GM12864 (cell line): ENCODE data around the gene HTRA1.

Source experiments
- DNase-seq: peaks from one replicate; pipeline ENCODE4 v3.0.0-alpha.2; 2011; ENCODE audit warnings: low read depth
- H3K4me3 ChIP-seq: 2 replicates; pipeline ENCODE4 v1.5.1; 2011; ENCODE audit warnings: mild to moderate bottlenecking, low read depth, low read length, control low read depth
- CTCF ChIP-seq: IDR thresholded peaks from 2 replicates; pipeline ENCODE4 v1.5.1; 2011; ENCODE audit warnings: low read depth, mild to moderate bottlenecking, moderate library complexity, low read length, control low read depth, inconsistent platforms; ENCODE audit errors: missing control alignments

Gene HTRA1

DNA sequence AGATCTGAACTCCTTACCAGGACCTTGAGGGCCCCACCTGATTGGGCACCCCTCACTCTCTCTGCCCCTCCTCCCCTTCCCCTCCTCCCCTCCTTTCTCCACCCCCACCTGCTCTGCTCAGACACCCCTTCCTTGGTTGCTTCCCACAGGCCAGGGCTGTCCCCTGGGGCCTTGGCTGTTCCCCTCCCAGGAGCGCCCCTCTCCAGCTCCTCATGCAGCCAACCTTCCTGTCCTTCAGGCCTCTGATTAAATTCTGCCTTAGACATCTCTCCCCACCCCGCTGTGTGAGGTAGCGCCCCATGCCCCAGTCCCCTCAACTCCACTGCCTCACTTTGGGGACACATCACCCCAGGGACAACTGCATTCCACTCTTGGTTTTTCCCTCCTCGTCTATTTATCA lies 32.4 kb downstream of the HTRA1 start:
- TF ChIP-seq CTCF, result no peak
- H3K4me3 ChIP-seq, result no peak overlapping the region
- no peak for DNase-seq

GRCh38 chr10:122494173-122494820 lies 32.9 kb downstream of the HTRA1 start:
- no peak overlapping the region for H3K4me3 ChIP-seq
- DNase-seq, result no peak

GRCh38 chr10:122494833-122495232 lies 33.5 kb downstream of the HTRA1 start:
- TF ChIP-seq CTCF, result no peak
- no peak overlapping the region for H3K4me3 ChIP-seq
- no peak for DNase-seq

More at GRCh38 chr10:122494173-122494820, 32.9 kb downstream of the HTRA1 start:
- TF ChIP-seq CTCF, result no peak

DNA sequence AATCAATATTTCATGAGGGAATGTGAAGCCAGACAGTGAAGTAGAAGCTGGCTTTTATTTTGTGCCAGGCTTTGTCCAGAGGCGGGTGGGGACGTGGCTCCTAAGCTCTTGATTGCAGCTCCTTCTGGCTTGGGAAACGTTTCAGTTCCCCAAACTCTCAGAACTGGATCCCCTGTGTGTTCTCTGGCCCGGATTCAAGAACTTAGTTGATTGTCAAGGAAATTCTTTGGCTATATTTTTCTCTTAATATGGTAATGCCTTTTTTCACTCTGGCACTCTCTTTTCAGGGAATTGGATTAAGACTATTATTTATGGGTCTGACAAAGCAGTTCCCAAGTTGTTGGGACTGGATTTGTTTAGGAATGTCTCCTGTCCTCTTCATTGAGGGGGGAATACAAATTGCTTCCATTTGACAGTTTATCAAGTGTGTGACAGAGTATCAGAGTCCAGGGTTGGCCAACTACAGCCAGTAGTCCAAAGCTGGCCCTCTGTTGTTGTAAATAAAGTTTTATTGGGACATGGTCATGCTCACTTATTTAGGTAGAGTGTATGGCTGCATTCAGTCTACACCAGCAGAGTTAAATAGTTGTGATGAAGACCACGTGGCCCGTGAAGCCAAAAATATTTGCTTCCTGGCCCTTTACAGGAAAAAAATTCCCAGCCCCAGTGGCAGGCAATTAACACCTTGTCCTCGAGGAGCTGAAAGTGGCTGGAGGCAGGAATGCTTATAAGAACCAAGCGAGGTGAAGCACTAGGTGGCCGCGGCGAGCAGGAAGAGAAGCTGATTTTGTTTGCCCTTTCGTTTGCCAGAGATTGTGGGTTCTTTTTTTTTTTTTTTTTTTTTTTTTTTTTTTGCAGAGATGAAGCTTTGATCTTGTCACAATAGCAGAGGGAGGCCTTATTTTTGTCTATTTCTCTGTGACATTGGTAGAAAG lies 34.3 kb downstream of the HTRA1 start:
- no peak for DNase-seq
- no peak overlapping the region for H3K4me3 ChIP-seq
- no peak for TF ChIP-seq CTCF

- no peak for DNase-seq
- no peak for TF ChIP-seq CTCF
- no peak overlapping the region for H3K4me3 ChIP-seq
These were observed 35.9 kb downstream of the HTRA1 start for GRCh38 chr10:122497241-122497640.

- H3K4me3 ChIP-seq, result no peak overlapping the region
- DNase-seq, result no peak
- TF ChIP-seq CTCF, result no peak
These were observed 37.2 kb downstream of the HTRA1 start for GRCh38 chr10:122498521-122498920.
